NCI-H69 (cell line): Measurements from ENCODE around the gene CSTB.

Experiments
- DNase-seq: peaks from one replicate; lab custom pipeline; 2025; lab: John Stamatoyannopoulos, UW

The CSTB gene

GRCh38 chr21:43810505-43811261 lies 34.6 kb upstream of the CSTB start:
- DNase-seq, result peak; percentile 90

GRCh38 chr21:43809853-43810504 lies 33.9 kb upstream of the CSTB start:
- DNase-seq, result no peak

- DNase-seq, result no peak
Measured at GRCh38 chr21:43809346-43809799, 33.3 kb upstream of the CSTB start.

- no peak for DNase-seq
Measured at GRCh38 chr21:43808832-43809251, 32.7 kb upstream of the CSTB start.

- DNase-seq, result no peak
Measured at GRCh38 chr21:43808367-43808766, 32.3 kb upstream of the CSTB start.

GRCh38 chr21:43806017-43806710 lies 30.1 kb upstream of the CSTB start:
- no peak for DNase-seq

GRCh38 chr21:43805275-43805800 lies 29.2 kb upstream of the CSTB start:
- DNase-seq, result no peak

- DNase-seq, result no peak
Measured at GRCh38 chr21:43803558-43804300, 27.6 kb upstream of the CSTB start.

- DNase-seq, result no peak
Measured at GRCh38 chr21:43802713-43803313, 26.7 kb upstream of the CSTB start.

GRCh38 chr21:43801006-43801783 lies 25.1 kb upstream of the CSTB start:
- no peak for DNase-seq

- no peak for DNase-seq
Measured at GRCh38 chr21:43800566-43800965, 24.5 kb upstream of the CSTB start.

- DNase-seq, result no peak
Measured at GRCh38 chr21:43800124-43800523, 24.0 kb upstream of the CSTB start.

- no peak for DNase-seq
Measured at GRCh38 chr21:43799301-43799840, 23.3 kb upstream of the CSTB start.

GRCh38 chr21:43797925-43798715 lies 22.0 kb upstream of the CSTB start:
- no peak for DNase-seq

- DNase-seq, result no peak
Measured at GRCh38 chr21:43797415-43797814, 21.3 kb upstream of the CSTB start.

GRCh38 chr21:43794857-43795256 lies 18.7 kb upstream of the CSTB start:
- no peak for DNase-seq

- DNase-seq, result no peak
Measured at GRCh38 chr21:43794311-43794710, 18.2 kb upstream of the CSTB start.

- DNase-seq, result no peak
Measured at GRCh38 chr21:43793243-43793642, 17.1 kb upstream of the CSTB start.

- no peak for DNase-seq
Measured at GRCh38 chr21:43792406-43792805, 16.3 kb upstream of the CSTB start.
